ENCODE measurements around the gene LAMC3. TPM values are rescaled to one million over a fixed set of nuclear protein-coding genes. Genes with fewer than 3 reads are reported as not detected.

Gene LAMC3
- total RNA-seq, 1 donor from 2014 or later: not detected

Other genes with a start within 250 kb of the LAMC3 start
- gene ABL1, start 173.9 kb upstream of the LAMC3 start, total RNA-seq: 35.5 and 36.5 TPM in 2 replicates
- gene QRFP, start 112.4 kb upstream of the LAMC3 start, total RNA-seq: not detected in 2 replicates
- not detected in 2 replicates for gene FIBCD1, start 69.9 kb upstream of the LAMC3 start, total RNA-seq
- 0.27 and 0.55 TPM in 2 replicates for gene AIF1L, start 87.4 kb downstream of the LAMC3 start, total RNA-seq
- gene NUP214, start 116.4 kb downstream of the LAMC3 start, total RNA-seq: 67.4 and 78.1 TPM in 2 replicates

Measured in activated T-helper 2 cell treated with anti-CD3 and anti-CD28 coated beads, Interferon-gamma antibody, Interleukin-2, Interleukin-4, amounts not matched to agents 10 μg/mL and 5 μg/mL and 100 μg/mL, durations not matched to agents 14 hours and 24 hours and 36 hours (primary cell).